Activated naive CD4-positive, alpha-beta T cell treated with anti-CD3 and anti-CD28 coated beads, Interleukin-2, amount 10 ng/mL, durations not matched to agents 7 days and 5 days (primary cell): ENCODE data around the gene CHST10.

Experiments used
- CTCF ChIA-PET: fragments of 350-600 bp; sonication (Branson Sonifier 250); formaldehyde crosslinking; loops from one replicate; lab custom pipeline; 2021; ENCODE audit warnings: antibody characterized with exemption; lab: Charles Lee
- DNase-seq: peaks from one replicate; pipeline ENCODE4 v3.0.0-alpha.2; 2020
- H3K27ac Mint-ChIP-seq: one replicate; pipeline ENCODE4 v1.8.0; 2021; ENCODE audit warnings: mild to moderate bottlenecking, moderate library complexity, mixed read lengths
- H3K27me3 Mint-ChIP-seq: one replicate; pipeline ENCODE4 v1.8.0; 2021; ENCODE audit warnings: mild to moderate bottlenecking, mixed read lengths
- H3K36me3 Mint-ChIP-seq: one replicate; pipeline ENCODE4 v1.8.0; 2021; ENCODE audit warnings: mixed read lengths
- H3K4me1 Mint-ChIP-seq: one replicate; pipeline ENCODE4 v1.8.0; 2021; ENCODE audit warnings: mixed read lengths
- H3K4me3 Mint-ChIP-seq: one replicate; pipeline ENCODE4 v1.8.0; 2021; ENCODE audit warnings: mild to moderate bottlenecking, moderate library complexity, mixed read lengths
- H3K9me3 Mint-ChIP-seq: one replicate; pipeline ENCODE4 v1.8.0; 2021; ENCODE audit warnings: mixed read lengths

CHST10 gene

DNA sequence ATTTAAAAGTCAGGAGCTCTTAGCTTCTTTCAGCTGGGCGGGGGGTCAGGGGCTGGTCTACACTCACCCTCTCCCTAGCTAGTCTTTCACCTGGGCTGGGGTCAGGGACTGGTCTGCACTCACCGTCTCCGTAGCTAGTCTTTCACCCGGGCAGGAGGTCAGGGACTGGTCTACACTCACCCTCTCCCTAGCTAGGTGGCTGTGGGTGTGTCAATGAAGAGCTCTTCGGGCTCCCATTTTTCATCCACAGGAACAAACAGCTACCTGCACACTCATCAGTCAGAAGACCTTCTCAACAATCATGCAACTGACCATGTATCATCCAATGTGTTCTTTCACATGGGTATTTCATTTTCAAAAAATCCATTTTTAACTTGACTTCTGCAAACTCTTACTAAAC, 8.0 kb downstream of the CHST10 start:
- Mint-ChIP-seq H3K4me3 (no peak overlapping the region), H3K27me3 (no peaks in the 10 kb centered on the region), H3K36me3 (no peaks in the 10 kb centered on the region), H3K4me1 (no peaks in the 10 kb centered on the region), H3K27ac (no peak overlapping the region), H3K9me3 (no peaks in the 10 kb centered on the region)
- CTCF ChIA-PET: interaction anchor here (1.3 to 2.5 kb wide), 2 partner anchors 29 to 147 kb away, joined by 3 to 6 read pairs; no protein-coding TSS in a partner anchor
- DNase-seq: no peak

DNA sequence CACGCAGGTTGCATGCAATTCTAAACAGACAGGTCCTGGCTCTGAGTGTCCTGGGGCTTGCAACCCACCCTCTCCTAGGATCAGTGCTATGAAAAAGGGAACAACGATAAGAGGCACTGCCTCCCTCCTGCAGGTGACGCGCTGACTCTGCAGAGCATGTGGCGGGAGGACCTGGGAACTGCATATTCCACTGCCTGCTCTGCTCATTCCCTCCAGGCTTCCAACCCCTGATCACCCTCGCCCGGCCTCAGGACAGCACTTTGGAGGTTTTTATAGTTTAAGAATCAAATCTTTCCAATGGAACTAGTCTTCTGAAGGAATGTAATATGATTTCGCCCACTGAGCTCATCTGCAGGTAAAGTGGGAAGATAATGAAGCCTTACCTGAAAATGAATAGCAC, 8.5 kb downstream of the CHST10 start:
- Mint-ChIP-seq H3K4me3 (no peak overlapping the region), H3K9me3 (no peaks in the 10 kb centered on the region), H3K4me1 (no peaks in the 10 kb centered on the region), H3K27ac (no peak overlapping the region), H3K36me3 (no peaks in the 10 kb centered on the region), H3K27me3 (no peaks in the 10 kb centered on the region)
- CTCF ChIA-PET: interaction anchor here (1.3 to 2.5 kb wide), 2 partner anchors 28 to 146 kb away, joined by 3 to 6 read pairs; no protein-coding TSS in a partner anchor
- no peak for DNase-seq

- DNase-seq: no peak
- Mint-ChIP-seq H3K36me3 (no peaks in the 10 kb centered on the region), H3K27me3 (no peaks in the 10 kb centered on the region), H3K4me3 (no peak overlapping the region), H3K4me1 (no peaks in the 10 kb centered on the region), H3K9me3 (no peaks in the 10 kb centered on the region), H3K27ac (no peak overlapping the region)
- CTCF ChIA-PET: interaction anchor here (2.5 kb wide), 1 partner anchor 145 kb away, joined by 6 read pairs; no protein-coding TSS in a partner anchor
Measured at GRCh38 chr2:100408104-100408503, 9.4 kb downstream of the CHST10 start.

DNA sequence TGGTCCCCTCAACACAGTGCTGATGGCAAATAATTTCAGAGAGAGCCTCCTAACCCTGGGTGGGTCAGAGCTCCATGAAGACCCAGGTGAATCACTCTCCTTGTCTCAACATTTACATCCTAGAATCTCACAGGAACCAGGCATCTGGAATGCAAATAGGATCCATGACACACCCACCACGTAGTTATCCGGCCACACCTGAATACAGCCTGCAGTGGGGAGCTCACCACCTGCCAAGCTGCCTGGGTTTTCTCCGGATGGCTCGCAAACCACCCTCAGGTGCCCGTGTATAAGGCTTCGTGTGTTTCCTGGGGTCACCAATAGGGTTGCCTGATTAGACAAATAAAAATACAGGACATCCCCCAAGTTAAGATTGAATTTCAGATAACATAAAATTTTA, 9.9 kb downstream of the CHST10 start:
- Mint-ChIP-seq H3K27ac (no peak overlapping the region), H3K4me1 (no peaks in the 10 kb centered on the region), H3K9me3 (no peaks in the 10 kb centered on the region), H3K27me3 (no peaks in the 10 kb centered on the region), H3K4me3 (no peak overlapping the region), H3K36me3 (no peaks in the 10 kb centered on the region)
- no peak for DNase-seq
- CTCF ChIA-PET: interaction anchor here (2.5 kb wide), 1 partner anchor 145 kb away, joined by 6 read pairs; no protein-coding TSS in a partner anchor

- Mint-ChIP-seq H3K27ac (no peak overlapping the region), H3K36me3 (no peaks in the 10 kb centered on the region), H3K4me1 (no peaks in the 10 kb centered on the region), H3K27me3 (no peaks in the 10 kb centered on the region), H3K4me3 (no peak overlapping the region), H3K9me3 (no peaks in the 10 kb centered on the region)
- CTCF ChIA-PET: no interaction called here
- no peak for DNase-seq
Measured at GRCh38 chr2:100407073-100407472, 10.4 kb downstream of the CHST10 start.

- Mint-ChIP-seq H3K27me3 (no peaks in the 10 kb centered on the region), H3K4me3 (no peak overlapping the region), H3K9me3 (no peaks in the 10 kb centered on the region), H3K4me1 (no peaks in the 10 kb centered on the region), H3K27ac (no peak overlapping the region), H3K36me3 (no peaks in the 10 kb centered on the region)
- CTCF ChIA-PET: no interaction called here
- no peak for DNase-seq
Measured at GRCh38 chr2:100406120-100406508, 11.4 kb downstream of the CHST10 start.

- Mint-ChIP-seq H3K4me3 (no peak overlapping the region), H3K4me1 (no peaks in the 10 kb centered on the region), H3K36me3 (no peaks in the 10 kb centered on the region), H3K27ac (no peak overlapping the region), H3K9me3 (no peaks in the 10 kb centered on the region), H3K27me3 (no peaks in the 10 kb centered on the region)
- CTCF ChIA-PET: no interaction called here
- no peak for DNase-seq
Measured at GRCh38 chr2:100405403-100406119, 11.9 kb downstream of the CHST10 start.

DNA sequence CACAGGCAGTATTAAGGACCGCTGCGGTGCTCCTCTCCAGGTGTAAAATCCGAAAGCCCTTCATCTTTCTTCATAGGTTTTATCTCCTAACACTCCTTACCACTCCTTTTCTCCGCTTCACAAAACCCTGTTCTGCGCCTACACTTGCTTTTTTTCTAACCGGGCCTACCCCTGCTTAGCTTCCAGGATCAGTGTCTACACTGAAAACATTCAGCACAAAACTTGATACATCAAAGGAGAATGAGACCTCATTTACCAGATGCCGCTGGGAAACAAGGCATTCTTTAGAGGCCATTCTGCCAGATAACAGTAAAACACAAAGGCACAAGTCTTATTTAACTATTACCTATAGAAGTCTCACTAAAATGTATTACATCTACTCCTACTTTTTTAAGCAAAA, 13.1 kb downstream of the CHST10 start:
- CTCF ChIA-PET: interaction anchor here (1.2 kb wide), 1 partner anchor 142 kb away, joined by 3 read pairs; no protein-coding TSS in a partner anchor
- Mint-ChIP-seq H3K36me3 (no peaks in the 10 kb centered on the region), H3K27me3 (no peaks in the 10 kb centered on the region), H3K4me1 (no peaks in the 10 kb centered on the region), H3K9me3 (no peaks in the 10 kb centered on the region), H3K27ac (no peak overlapping the region), H3K4me3 (no peak overlapping the region)
- no peak for DNase-seq

GRCh38 chr2:100403722-100404121, 13.7 kb downstream of the CHST10 start:
- H3K4me3 Mint-ChIP-seq: no peak overlapping the region
- H3K9me3 Mint-ChIP-seq: no peaks in the 10 kb centered on the region
- DNase-seq: no peak
- H3K27me3 Mint-ChIP-seq: no peaks in the 10 kb centered on the region
- CTCF ChIA-PET: interaction anchor here (1.2 kb wide), 1 partner anchor 141 kb away, joined by 3 read pairs; no protein-coding TSS in a partner anchor
- H3K27ac Mint-ChIP-seq: no peak overlapping the region
- no peaks in the 10 kb centered on the region for H3K4me1 Mint-ChIP-seq
- no peaks in the 10 kb centered on the region for H3K36me3 Mint-ChIP-seq

DNA sequence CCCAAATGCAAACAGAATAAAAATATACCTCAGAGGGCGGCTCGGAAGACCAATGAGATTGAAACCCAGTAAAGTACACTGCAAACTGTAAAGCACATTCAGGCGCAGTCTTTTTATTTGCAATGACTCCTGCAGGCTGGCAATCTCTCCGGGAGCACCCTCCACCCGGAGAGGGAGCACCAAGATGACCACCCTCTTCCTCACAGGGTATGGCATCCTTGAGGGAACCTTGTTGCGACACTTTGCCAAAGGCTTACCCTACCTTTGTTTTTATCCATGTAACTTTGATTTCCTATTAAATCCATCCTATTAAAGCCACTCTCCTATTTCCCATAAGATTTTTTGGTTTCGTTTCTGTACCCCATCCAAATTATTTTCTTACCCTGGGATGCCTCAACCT, 16.2 kb downstream of the CHST10 start:
- CTCF ChIA-PET: no interaction called here
- H3K27ac Mint-ChIP-seq: no peak overlapping the region
- H3K4me1 Mint-ChIP-seq: no peaks in the 10 kb centered on the region
- no peaks in the 10 kb centered on the region for H3K9me3 Mint-ChIP-seq
- DNase-seq: no peak
- H3K4me3 Mint-ChIP-seq: no peak overlapping the region
- H3K36me3 Mint-ChIP-seq: no peaks in the 10 kb centered on the region
- no peaks in the 10 kb centered on the region for H3K27me3 Mint-ChIP-seq

- H3K27ac Mint-ChIP-seq: no peak overlapping the region
- CTCF ChIA-PET: no interaction called here
Measured at GRCh38 chr2:100399714-100400113, 17.8 kb downstream of the CHST10 start.

GRCh38 chr2:100397976-100398375, 19.5 kb downstream of the CHST10 start:
- CTCF ChIA-PET: interaction anchor here (1.2 kb wide), 1 partner anchor 18 kb away, joined by 4 read pairs; no protein-coding TSS in a partner anchor
- no peak overlapping the region for H3K4me3 Mint-ChIP-seq
- no peaks in the 10 kb centered on the region for H3K4me1 Mint-ChIP-seq
- no peaks in the 10 kb centered on the region for H3K36me3 Mint-ChIP-seq
- no peaks in the 10 kb centered on the region for H3K9me3 Mint-ChIP-seq
- no peak for DNase-seq
- H3K27ac Mint-ChIP-seq: no peak overlapping the region
- no peaks in the 10 kb centered on the region for H3K27me3 Mint-ChIP-seq

More at GRCh38 chr2:100399714-100400113, 17.8 kb downstream of the CHST10 start:
- Mint-ChIP-seq H3K4me1 (no peaks in the 10 kb centered on the region), H3K9me3 (no peaks in the 10 kb centered on the region), H3K36me3 (no peaks in the 10 kb centered on the region), H3K27me3 (no peaks in the 10 kb centered on the region), H3K4me3 (no peak overlapping the region)
- no peak for DNase-seq

- H3K27ac Mint-ChIP-seq: no peak overlapping the region
- H3K9me3 Mint-ChIP-seq: no peaks in the 10 kb centered on the region
- no peaks in the 10 kb centered on the region for H3K27me3 Mint-ChIP-seq
- DNase-seq: no peak
- no peak overlapping the region for H3K4me3 Mint-ChIP-seq
- H3K4me1 Mint-ChIP-seq: no peaks in the 10 kb centered on the region
- no peaks in the 10 kb centered on the region for H3K36me3 Mint-ChIP-seq
- CTCF ChIA-PET: interaction anchor here (1.2 kb wide), 1 partner anchor 17 kb away, joined by 4 read pairs; no protein-coding TSS in a partner anchor
Measured at GRCh38 chr2:100397118-100397860, 20.2 kb downstream of the CHST10 start.

DNA sequence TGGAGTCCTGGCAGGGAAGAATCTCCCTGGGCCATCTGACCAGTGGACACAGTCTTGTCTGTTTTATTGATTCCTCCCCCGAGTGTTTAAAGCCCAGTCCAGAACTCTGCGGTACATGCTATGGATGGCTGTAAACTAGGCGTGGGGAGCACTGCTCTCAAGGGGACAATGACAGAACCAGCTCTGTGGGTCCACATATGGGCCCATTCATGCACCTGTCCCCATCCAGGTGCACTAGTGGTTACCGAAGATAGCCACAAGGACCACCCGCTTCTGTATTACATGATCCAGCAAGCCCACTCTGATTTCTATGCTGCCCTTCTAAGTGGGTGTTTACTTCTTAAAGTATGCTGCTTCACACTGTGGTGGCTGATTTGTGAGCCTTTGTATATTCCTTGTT, 21.0 kb downstream of the CHST10 start:
- no peak overlapping the region for H3K27ac Mint-ChIP-seq
- H3K4me1 Mint-ChIP-seq: no peaks in the 10 kb centered on the region
- CTCF ChIA-PET: no interaction called here
- H3K36me3 Mint-ChIP-seq: no peaks in the 10 kb centered on the region
- no peaks in the 10 kb centered on the region for H3K27me3 Mint-ChIP-seq
- H3K9me3 Mint-ChIP-seq: no peaks in the 10 kb centered on the region
- H3K4me3 Mint-ChIP-seq: no peak overlapping the region
- DNase-seq: no peak
